ENCODE measurements around the gene PM20D1.
"Not testable (repeated sequence)": the region's sequence is repeated elsewhere in the genome, so short reads cannot be mapped to it uniquely, and the experiment has no call there.

The PM20D1 gene

GRCh38 chr1:205857501-205857900, 7.6 kb upstream of the PM20D1 start:
- not testable (repeated sequence) for DNase-seq (ENCODE audit: low spot score in 2 of 2); H3K4me3 Mint-ChIP-seq; H3K4me1 Mint-ChIP-seq; H3K36me3 Mint-ChIP-seq; ATAC-seq; H3K27ac Mint-ChIP-seq; H3K9me3 Mint-ChIP-seq

GRCh38 chr1:205856433-205856832, 6.5 kb upstream of the PM20D1 start:
- peaks cover 7% of the 10 kb centered on the region for H3K9me3 Mint-ChIP-seq
- H3K36me3 Mint-ChIP-seq, result no peaks in the 10 kb centered on the region
- DNase-seq (ENCODE audit: low spot score in 2 of 2), result no peak
- peaks cover 9% of the 10 kb centered on the region for H3K4me1 Mint-ChIP-seq
- no peak overlapping the region for H3K27ac Mint-ChIP-seq
- H3K4me3 Mint-ChIP-seq, result no peak overlapping the region
- no peak for ATAC-seq

GRCh38 chr1:205852969-205853368, 3.0 kb upstream of the PM20D1 start:
- Mint-ChIP-seq H3K36me3 (no peaks in the 10 kb centered on the region), H3K27ac (no peak overlapping the region), H3K4me1 (peaks cover 15% of the 10 kb centered on the region), H3K4me3 (no peak overlapping the region), H3K9me3 (peaks cover 7% of the 10 kb centered on the region)
- ATAC-seq (no peak), DNase-seq (ENCODE audit: low spot score in 2 of 2) (no peak)

- DNase-seq (ENCODE audit: low spot score in 2 of 2) (no peak), ATAC-seq (no peak)
- no peaks in the 10 kb centered on the region for H3K36me3 Mint-ChIP-seq
- H3K4me1 Mint-ChIP-seq, result peaks cover 14% of the 10 kb centered on the region
- peaks cover 7% of the 10 kb centered on the region for H3K9me3 Mint-ChIP-seq
- no peak overlapping the region for H3K27ac Mint-ChIP-seq
- no peak overlapping the region for H3K4me3 Mint-ChIP-seq
Observed at GRCh38 chr1:205851993-205852392, 2.1 kb upstream of the PM20D1 start.

GRCh38 chr1:205843036-205843859, 6.7 kb downstream of the PM20D1 start:
- Mint-ChIP-seq H3K4me1 (no peaks in the 10 kb centered on the region), H3K4me3 (no peak overlapping the region), H3K27ac (peak overlapping the region; percentile 24), H3K36me3 (no peaks in the 10 kb centered on the region), H3K9me3 (no peaks in the 10 kb centered on the region)
- no peak for ATAC-seq
- no peak for DNase-seq (ENCODE audit: low spot score in 2 of 2)

- Mint-ChIP-seq H3K27ac (peak overlapping the region; percentile 24), H3K9me3 (no peaks in the 10 kb centered on the region), H3K36me3 (no peaks in the 10 kb centered on the region), H3K4me3 (no peak overlapping the region), H3K4me1 (no peaks in the 10 kb centered on the region)
- DNase-seq (ENCODE audit: low spot score in 2 of 2) (no peak), ATAC-seq (no peak)
Observed at GRCh38 chr1:205842229-205842628, 7.7 kb downstream of the PM20D1 start.

GRCh38 chr1:205840146-205840923, 9.6 kb downstream of the PM20D1 start:
- H3K27ac Mint-ChIP-seq, result no peak overlapping the region
- no peaks in the 10 kb centered on the region for H3K4me1 Mint-ChIP-seq
- no peak overlapping the region for H3K4me3 Mint-ChIP-seq
- no peaks in the 10 kb centered on the region for H3K36me3 Mint-ChIP-seq
- ATAC-seq, result no peak
- no peak for DNase-seq (ENCODE audit: low spot score in 2 of 2)
- H3K9me3 Mint-ChIP-seq, result no peaks in the 10 kb centered on the region

GRCh38 chr1:205837382-205837970, 12.5 kb downstream of the PM20D1 start:
- no peak for ATAC-seq
- Mint-ChIP-seq H3K27ac (no peak overlapping the region), H3K9me3 (no peaks in the 10 kb centered on the region), H3K36me3 (no peaks in the 10 kb centered on the region), H3K4me1 (no peaks in the 10 kb centered on the region), H3K4me3 (no peak overlapping the region)
- no peak for DNase-seq (ENCODE audit: low spot score in 2 of 2)

GRCh38 chr1:205834751-205835150, 15.2 kb downstream of the PM20D1 start:
- no peaks in the 10 kb centered on the region for H3K9me3 Mint-ChIP-seq
- ATAC-seq (no peak), DNase-seq (ENCODE audit: low spot score in 2 of 2) (no peak)
- H3K4me1 Mint-ChIP-seq, result no peaks in the 10 kb centered on the region
- H3K27ac Mint-ChIP-seq, result no peak overlapping the region
- no peaks in the 10 kb centered on the region for H3K36me3 Mint-ChIP-seq
- H3K4me3 Mint-ChIP-seq, result no peak overlapping the region

GRCh38 chr1:205832326-205832751, 17.6 kb downstream of the PM20D1 start:
- Mint-ChIP-seq H3K9me3 (no peaks in the 10 kb centered on the region), H3K4me3 (no peak overlapping the region), H3K4me1 (no peaks in the 10 kb centered on the region), H3K27ac (no peak overlapping the region), H3K36me3 (no peaks in the 10 kb centered on the region)
- no peak for DNase-seq (ENCODE audit: low spot score in 2 of 2)
- ATAC-seq, result no peak

- no peak for ATAC-seq
- H3K27ac Mint-ChIP-seq, result no peak overlapping the region
- no peak for DNase-seq (ENCODE audit: low spot score in 2 of 2)
- H3K36me3 Mint-ChIP-seq, result no peaks in the 10 kb centered on the region
- H3K4me3 Mint-ChIP-seq, result no peak overlapping the region
- H3K9me3 Mint-ChIP-seq, result no peaks in the 10 kb centered on the region
- peaks cover 25% of the 10 kb centered on the region for H3K4me1 Mint-ChIP-seq
Observed at GRCh38 chr1:205827623-205828022, 22.3 kb downstream of the PM20D1 start.

- no peak for DNase-seq (ENCODE audit: low spot score in 2 of 2)
- Mint-ChIP-seq H3K4me1 (peaks cover 29% of the 10 kb centered on the region), H3K27ac (no peak overlapping the region), H3K4me3 (no peak overlapping the region), H3K9me3 (no peaks in the 10 kb centered on the region), H3K36me3 (no peaks in the 10 kb centered on the region)
- ATAC-seq, result no peak
Observed at GRCh38 chr1:205826995-205827394, 22.9 kb downstream of the PM20D1 start.

- H3K4me1 Mint-ChIP-seq, result peaks cover 29% of the 10 kb centered on the region
- DNase-seq (ENCODE audit: low spot score in 2 of 2) (no peak), ATAC-seq (peak; percentile 40)
- H3K36me3 Mint-ChIP-seq, result no peaks in the 10 kb centered on the region
- no peak overlapping the region for H3K4me3 Mint-ChIP-seq
- H3K9me3 Mint-ChIP-seq, result no peaks in the 10 kb centered on the region
- H3K27ac Mint-ChIP-seq, result peak overlapping the region; percentile 41
Observed at GRCh38 chr1:205826016-205826806, 23.7 kb downstream of the PM20D1 start.

- Mint-ChIP-seq H3K4me1 (peaks cover 29% of the 10 kb centered on the region), H3K27ac (no peak overlapping the region)
Observed at GRCh38 chr1:205824180-205824579, 25.8 kb downstream of the PM20D1 start.

GRCh38 chr1:205823260-205823659, 26.7 kb downstream of the PM20D1 start:
- peaks cover 29% of the 10 kb centered on the region for H3K4me1 Mint-ChIP-seq
- not testable (repeated sequence) for H3K9me3 Mint-ChIP-seq; H3K36me3 Mint-ChIP-seq; DNase-seq (ENCODE audit: low spot score in 2 of 2); H3K4me3 Mint-ChIP-seq; H3K27ac Mint-ChIP-seq
- peak; percentile 60 for ATAC-seq

More at GRCh38 chr1:205824180-205824579, 25.8 kb downstream of the PM20D1 start:
- peak; percentile 63 for ATAC-seq
- H3K9me3 Mint-ChIP-seq, result no peaks in the 10 kb centered on the region
- DNase-seq (ENCODE audit: low spot score in 2 of 2), result no peak
- H3K36me3 Mint-ChIP-seq, result no peaks in the 10 kb centered on the region
- no peak overlapping the region for H3K4me3 Mint-ChIP-seq
